Measurements from ENCODE around the gene PPP1R9B.
A peak's percentile ranks its signal among the peaks of the same experiment; 100 is the strongest.

Gene PPP1R9B

GRCh38 chr17:50141026-50141744 lies 9.3 kb downstream of the PPP1R9B start:
- no peak for DNase-seq (ENCODE audit: low spot score)

- peak; percentile 92 for DNase-seq (ENCODE audit: low spot score)
These were observed 10.3 kb downstream of the PPP1R9B start for GRCh38 chr17:50139950-50140885.

- no peak for DNase-seq (ENCODE audit: low spot score)
These were observed 11.2 kb downstream of the PPP1R9B start for GRCh38 chr17:50139185-50139783.

- no peak for DNase-seq (ENCODE audit: low spot score)
These were observed 13.4 kb downstream of the PPP1R9B start for GRCh38 chr17:50137042-50137441.

- no peak for DNase-seq (ENCODE audit: low spot score)
These were observed 14.3 kb downstream of the PPP1R9B start for GRCh38 chr17:50136096-50136687.

- DNase-seq (ENCODE audit: low spot score): no peak
These were observed 15.0 kb downstream of the PPP1R9B start for GRCh38 chr17:50135316-50136095.

- no peak for DNase-seq (ENCODE audit: low spot score)
These were observed 16.0 kb downstream of the PPP1R9B start for GRCh38 chr17:50134206-50135110.

GRCh38 chr17:50133769-50134099 lies 16.7 kb downstream of the PPP1R9B start:
- no peak for DNase-seq (ENCODE audit: low spot score)

- DNase-seq (ENCODE audit: low spot score): peak; percentile 86
These were observed 17.3 kb downstream of the PPP1R9B start for GRCh38 chr17:50133028-50133768.

- no peak for DNase-seq (ENCODE audit: low spot score)
These were observed 18.2 kb downstream of the PPP1R9B start for GRCh38 chr17:50132104-50132794.

GRCh38 chr17:50130559-50131305 lies 19.7 kb downstream of the PPP1R9B start:
- no peak for DNase-seq (ENCODE audit: low spot score)

GRCh38 chr17:50129728-50130558 lies 20.5 kb downstream of the PPP1R9B start, which contains the start of gene SAMD14:
Gene SAMD14 (minus strand): TSS chr17:50130160. CDS start chr17:50124959, 5,201 bp downstream.
- DNase-seq (ENCODE audit: low spot score): peak; percentile 87

- no peak for DNase-seq (ENCODE audit: low spot score)
These were observed 21.1 kb downstream of the PPP1R9B start for GRCh38 chr17:50129353-50129727.

- DNase-seq (ENCODE audit: low spot score): no peak
These were observed 21.8 kb downstream of the PPP1R9B start for GRCh38 chr17:50128441-50129352.

GRCh38 chr17:50127697-50128361 lies 22.6 kb downstream of the PPP1R9B start:
- DNase-seq (ENCODE audit: low spot score): no peak

Data from AG08396 (cell line).